Gastroesophageal sphincter (tissue), 3 donors: ENCODE results near the gene STPG2.

Experiments
- CTCF ChIP-seq, 4 experiments: fragments of 200-600 bp in 2 of 4; fragments of 450-650 bp in 2 of 4; sonication (generic) in 1 of 4; IDR thresholded peaks; one replicate each; pipeline ENCODE4 v1.5.1; 2017 to 2019; ENCODE audit warnings: antibody characterized with exemption in 4 of 4, mild to moderate bottlenecking in 2 of 4, moderate library complexity in 2 of 4
- EP300 ChIP-seq: sonication (generic); formaldehyde crosslinking; IDR thresholded peaks from one replicate; pipeline ENCODE4 v1.6.1; 2017; ENCODE audit warnings: antibody characterized with exemption, mild to moderate bottlenecking
- POLR2A ChIP-seq, 2 donors: fragments of 450-650 bp; IDR thresholded peaks; one replicate each; pipeline ENCODE4 v1.6.1; 2017; ENCODE audit warnings: antibody characterized with exemption in 2 of 2, mild to moderate bottlenecking in 2 of 2, moderate library complexity in 1 of 2
- POLR2AphosphoS5 ChIP-seq: sonication (generic); formaldehyde crosslinking; IDR thresholded peaks from one replicate; pipeline ENCODE4 v1.6.1; 2017; ENCODE audit warnings: antibody characterized with exemption

GRCh38 chr4:97836662-97837061 is 306.6 kb downstream of the STPG2 start:
- TF ChIP-seq POLR2A (IDR thresholded peaks at IDR 0.05) (no peak), CTCF (IDR thresholded peaks at IDR 0.05) (no peak), POLR2AphosphoS5 (no peak), EP300 (no peak)
